ENCODE data around the gene DENND2A.

DNA sequence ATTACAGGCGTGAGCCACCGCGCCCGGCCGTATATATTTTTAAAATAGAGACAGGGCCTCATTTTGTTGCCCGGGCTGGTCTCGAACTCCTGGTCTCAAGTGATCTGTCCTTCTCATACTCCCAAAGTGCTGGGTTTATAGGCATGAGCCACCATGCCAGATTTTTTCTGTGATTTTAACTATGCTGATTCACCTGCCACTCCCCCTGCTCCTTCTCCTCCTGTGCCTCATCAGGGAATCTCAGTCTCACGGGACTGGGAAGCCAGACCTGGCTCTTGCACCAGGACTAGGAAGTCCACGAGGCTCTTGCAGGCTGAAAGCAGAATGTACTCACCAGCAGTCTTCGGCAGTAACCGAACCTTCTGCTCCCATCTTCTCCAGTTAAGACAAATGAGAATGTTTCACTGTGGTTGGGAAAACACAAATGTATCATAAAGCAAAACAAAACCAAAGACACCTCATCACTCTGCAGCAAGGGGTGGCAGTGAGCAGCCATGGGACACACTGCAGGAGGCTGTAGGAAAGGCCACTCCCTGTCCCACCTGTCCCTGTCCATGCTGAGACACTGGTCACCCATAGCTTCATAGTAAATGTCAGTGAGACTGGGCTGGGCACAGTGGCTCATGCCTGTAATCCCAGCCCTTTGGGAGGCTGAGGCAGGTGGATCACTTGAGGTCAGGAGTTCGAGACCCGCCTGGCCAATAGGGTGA, 82.6 kb downstream of the DENND2A start:
- TF ChIP-seq SUZ12 (IDR thresholded peaks at IDR 0.05; ENCODE audit: extremely low read depth, insufficient read depth, insufficient read length) = no peak
- TF ChIP-seq ZNF274 (IDR thresholded peaks at IDR 0.05; ENCODE audit: low read depth, low read length) = no peak
- no peak for TF ChIP-seq YY1 (IDR thresholded peaks at IDR 0.05; ENCODE audit: insufficient read depth, insufficient read length)
